OCI-LY3 (cell line): ENCODE data around the gene TMEM72.

Experiments
- EZH2phosphoT487 ChIP-seq: fragments of 200-600 bp; shearing (Covaris generic); IDR thresholded peaks from 2 replicates; pipeline ENCODE4 v1.6.1; 2018; ENCODE audit warnings: antibody characterized with exemption, mixed run types, low read depth
- TF ChIP-seq, protein P1 (sequence below): fragments of 200-600, 300-600 bp; sonication (generic); IDR thresholded peaks from 2 replicates; pipeline ENCODE4 v1.5.1; 2014; ENCODE audit warnings: antibody characterized with exemption, low read length, low read depth

DNA sequence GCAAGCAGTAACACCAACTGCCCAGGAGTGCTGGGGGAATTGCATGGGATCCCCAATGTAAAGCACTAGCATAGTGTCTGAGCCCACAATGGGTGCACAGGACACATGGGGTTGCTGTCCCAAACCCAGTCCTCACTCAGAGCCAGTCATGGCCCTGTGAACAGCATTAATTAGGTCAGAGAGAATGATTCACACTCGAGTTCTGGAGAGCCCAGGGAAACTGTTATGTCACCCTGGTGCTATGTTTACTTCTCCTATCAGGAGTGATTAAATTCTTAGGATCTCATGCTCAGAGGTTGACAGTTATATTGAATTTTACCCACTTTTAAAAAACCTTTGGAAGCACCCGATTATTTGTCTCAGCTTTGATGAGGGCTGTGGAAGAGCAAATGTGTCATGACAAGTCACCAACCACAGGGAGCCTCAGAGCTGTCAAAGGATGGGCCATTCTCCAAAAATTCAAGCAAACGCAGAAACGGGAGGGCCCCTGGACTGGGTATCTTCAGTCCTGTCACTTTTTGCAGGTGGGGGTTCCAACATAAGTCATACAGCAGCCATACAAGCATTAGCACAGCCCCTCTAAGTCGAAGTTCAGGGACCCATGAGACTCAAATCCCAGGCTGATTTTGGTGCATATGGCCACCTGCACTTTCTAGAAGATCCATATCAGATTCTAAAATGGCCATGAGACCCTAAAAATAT, 47.2 kb downstream of the TMEM72 start:
- TF ChIP-seq, protein P1, sequence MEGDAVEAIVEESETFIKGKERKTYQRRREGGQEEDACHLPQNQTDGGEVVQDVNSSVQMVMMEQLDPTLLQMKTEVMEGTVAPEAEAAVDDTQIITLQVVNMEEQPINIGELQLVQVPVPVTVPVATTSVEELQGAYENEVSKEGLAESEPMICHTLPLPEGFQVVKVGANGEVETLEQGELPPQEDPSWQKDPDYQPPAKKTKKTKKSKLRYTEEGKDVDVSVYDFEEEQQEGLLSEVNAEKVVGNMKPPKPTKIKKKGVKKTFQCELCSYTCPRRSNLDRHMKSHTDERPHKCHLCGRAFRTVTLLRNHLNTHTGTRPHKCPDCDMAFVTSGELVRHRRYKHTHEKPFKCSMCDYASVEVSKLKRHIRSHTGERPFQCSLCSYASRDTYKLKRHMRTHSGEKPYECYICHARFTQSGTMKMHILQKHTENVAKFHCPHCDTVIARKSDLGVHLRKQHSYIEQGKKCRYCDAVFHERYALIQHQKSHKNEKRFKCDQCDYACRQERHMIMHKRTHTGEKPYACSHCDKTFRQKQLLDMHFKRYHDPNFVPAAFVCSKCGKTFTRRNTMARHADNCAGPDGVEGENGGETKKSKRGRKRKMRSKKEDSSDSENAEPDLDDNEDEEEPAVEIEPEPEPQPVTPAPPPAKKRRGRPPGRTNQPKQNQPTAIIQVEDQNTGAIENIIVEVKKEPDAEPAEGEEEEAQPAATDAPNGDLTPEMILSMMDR: no peak
- no peak for TF ChIP-seq EZH2phosphoT487
